GM04504 (cell line): ENCODE measurements around the gene RTN4.
"Not testable (repeated sequence)": the region's sequence is repeated elsewhere in the genome, so short reads cannot be mapped to it uniquely, and the experiment has no call there.

Source experiments
- DNase-seq: peaks from one replicate; pipeline ENCODE4 v3.0.0-alpha.2; 2012; ENCODE audit warnings: low read depth

Gene RTN4, protein sequence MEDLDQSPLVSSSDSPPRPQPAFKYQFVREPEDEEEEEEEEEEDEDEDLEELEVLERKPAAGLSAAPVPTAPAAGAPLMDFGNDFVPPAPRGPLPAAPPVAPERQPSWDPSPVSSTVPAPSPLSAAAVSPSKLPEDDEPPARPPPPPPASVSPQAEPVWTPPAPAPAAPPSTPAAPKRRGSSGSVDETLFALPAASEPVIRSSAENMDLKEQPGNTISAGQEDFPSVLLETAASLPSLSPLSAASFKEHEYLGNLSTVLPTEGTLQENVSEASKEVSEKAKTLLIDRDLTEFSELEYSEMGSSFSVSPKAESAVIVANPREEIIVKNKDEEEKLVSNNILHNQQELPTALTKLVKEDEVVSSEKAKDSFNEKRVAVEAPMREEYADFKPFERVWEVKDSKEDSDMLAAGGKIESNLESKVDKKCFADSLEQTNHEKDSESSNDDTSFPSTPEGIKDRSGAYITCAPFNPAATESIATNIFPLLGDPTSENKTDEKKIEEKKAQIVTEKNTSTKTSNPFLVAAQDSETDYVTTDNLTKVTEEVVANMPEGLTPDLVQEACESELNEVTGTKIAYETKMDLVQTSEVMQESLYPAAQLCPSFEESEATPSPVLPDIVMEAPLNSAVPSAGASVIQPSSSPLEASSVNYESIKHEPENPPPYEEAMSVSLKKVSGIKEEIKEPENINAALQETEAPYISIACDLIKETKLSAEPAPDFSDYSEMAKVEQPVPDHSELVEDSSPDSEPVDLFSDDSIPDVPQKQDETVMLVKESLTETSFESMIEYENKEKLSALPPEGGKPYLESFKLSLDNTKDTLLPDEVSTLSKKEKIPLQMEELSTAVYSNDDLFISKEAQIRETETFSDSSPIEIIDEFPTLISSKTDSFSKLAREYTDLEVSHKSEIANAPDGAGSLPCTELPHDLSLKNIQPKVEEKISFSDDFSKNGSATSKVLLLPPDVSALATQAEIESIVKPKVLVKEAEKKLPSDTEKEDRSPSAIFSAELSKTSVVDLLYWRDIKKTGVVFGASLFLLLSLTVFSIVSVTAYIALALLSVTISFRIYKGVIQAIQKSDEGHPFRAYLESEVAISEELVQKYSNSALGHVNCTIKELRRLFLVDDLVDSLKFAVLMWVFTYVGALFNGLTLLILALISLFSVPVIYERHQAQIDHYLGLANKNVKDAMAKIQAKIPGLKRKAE

DNA sequence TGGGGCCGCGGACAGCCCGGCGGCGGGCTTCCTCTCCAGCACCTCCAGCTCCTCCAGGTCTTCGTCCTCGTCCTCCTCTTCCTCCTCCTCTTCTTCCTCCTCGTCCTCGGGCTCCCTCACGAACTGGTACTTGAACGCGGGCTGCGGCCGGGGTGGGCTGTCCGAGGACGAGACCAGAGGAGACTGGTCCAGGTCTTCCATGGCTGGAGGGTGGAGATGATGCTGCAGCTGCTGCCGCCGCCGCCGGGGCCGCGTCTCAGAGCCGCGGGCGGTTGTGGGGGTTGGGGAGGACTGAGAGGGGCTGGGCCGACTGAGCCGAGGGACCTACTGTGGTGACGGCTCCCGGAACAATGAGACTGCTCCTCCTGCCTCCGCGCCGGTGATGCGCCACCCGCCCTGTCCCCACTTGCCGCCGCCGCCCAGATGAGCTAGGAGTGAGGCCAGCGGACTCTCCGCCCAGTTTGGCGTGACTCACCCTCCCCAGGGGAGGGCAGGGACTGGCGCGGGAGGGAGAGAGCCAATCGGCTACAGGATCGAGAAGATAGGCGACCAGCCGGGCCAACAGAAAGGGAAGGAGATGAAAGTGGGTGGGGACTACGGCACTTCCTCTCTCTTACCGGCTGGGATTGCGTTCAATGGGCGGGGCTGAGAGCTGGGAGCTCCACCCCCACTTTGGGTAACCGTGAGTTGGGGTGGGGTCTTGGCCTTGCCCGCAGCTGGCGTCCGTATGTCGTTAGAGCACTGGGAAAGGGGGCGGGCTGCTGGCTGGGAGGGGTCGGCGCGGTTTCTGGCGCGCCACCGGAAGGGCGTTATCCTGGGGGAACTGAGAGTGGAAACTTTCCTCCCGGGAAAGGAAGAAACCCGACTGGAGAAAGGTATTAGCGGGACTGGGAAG lies at the start of gene RTN4:
Gene RTN4, minus strand, starts transcription at position 352 of the 895 bp plus-strand sequence. Its CDS starts 151 bp downstream, at position 201.
- DNase-seq, result peak; percentile 99

GRCh38 chr2:55099493-55099877 lies 49.2 kb upstream of the RTN4 start:
- no peak for DNase-seq

DNA sequence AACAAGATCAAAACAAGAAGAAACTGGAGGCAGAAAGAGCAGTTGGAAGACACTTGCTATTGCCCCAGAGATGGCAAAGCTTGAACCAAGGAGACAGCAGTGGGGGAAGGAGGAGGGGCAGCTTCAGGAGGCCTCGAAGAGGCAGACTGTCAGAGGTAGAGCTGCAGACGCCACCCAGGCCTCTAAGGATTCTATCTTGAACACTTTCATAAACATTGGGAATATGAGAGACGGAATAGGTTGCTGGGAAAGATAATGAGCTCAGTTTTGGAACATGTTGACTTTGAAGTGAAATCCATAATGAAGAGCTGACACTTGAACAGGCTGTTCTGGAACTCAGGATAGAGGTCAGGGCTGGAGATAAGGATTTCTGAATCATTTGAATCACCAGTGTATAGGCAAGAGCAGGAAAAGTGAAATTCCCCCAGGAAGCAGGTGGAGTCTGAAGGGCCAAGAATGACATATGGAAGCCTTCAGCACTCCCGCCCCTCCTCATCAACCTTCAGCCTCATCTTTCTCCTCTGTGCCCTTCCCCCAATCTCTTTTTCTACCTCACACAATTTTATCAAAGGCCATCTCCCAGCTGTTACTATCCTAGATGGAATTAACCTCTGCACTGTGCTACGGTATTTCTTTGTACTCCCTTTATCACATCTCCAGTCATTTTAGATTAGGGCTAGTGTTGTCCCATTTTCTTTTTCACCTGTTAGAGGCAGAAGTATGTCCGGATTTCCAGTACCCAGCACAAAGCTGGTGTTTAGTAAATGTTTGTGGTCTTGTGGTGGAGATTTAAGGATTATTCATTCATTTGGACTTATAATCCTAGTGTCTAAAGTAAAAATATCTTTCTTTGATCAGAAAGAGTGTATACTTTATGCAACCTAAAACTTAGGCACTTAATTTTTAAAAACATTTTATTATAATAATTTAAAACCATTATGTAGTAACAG lies 47.5 kb upstream of the RTN4 start:
- no peak for DNase-seq

DNA sequence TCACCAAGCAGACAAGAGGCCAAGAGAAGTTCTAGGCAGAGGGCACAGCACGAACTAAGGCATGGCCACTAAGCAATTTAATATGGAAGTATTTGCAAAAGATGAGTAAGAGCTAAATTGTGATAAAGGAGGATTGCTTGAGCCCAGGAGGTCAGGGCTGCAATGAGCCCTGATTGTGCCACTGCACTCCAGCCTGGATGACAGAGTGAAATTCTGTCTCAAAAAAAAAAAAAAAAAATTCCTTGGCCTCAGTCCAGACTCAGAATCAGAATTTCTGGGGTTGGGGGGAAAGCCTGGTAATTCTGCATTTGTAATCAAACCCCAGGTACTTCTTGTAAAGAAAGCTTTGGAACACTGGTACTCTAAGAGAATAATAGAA lies 46.8 kb upstream of the RTN4 start:
- DNase-seq, result no peak

DNA sequence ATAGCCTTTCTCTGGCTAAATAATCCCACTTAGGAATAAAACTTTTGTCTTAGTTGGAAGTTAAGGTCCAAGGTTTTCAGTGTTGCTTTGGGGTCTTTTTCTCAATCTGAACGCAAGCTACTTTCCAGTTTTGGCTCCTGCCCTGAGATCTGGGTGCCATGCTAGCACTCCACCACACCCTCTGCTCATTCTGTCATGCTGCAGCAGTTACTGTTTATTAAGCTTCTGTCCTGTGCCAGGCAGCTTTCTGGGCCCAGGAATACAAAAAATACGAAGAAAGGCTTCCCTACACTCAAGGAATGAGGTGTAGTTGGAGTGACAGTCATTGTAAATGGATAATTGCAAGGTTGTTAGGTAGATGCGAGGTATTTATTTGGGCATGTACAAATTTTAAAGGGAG lies 46.3 kb upstream of the RTN4 start:
- no peak for DNase-seq

DNA sequence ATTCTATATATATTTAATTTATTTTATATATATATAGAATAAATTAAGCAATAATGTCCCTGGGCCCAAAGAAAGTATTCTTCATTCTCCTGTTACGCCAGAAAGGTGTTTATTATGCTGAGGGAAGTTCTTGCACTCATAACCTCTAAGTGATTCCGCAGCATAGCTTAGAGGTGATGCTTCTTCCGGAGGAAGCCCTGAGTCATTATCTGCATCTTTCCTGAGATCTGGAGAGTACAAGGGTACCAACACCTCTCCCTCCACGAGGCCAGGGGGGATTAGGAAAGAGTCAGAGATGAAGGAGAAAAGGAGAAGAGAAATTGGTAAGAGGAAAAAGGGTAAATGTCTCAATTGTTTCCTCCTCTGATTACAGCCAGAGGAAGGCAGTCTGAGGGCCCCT lies 43.1 kb upstream of the RTN4 start:
- DNase-seq, result no peak

DNA sequence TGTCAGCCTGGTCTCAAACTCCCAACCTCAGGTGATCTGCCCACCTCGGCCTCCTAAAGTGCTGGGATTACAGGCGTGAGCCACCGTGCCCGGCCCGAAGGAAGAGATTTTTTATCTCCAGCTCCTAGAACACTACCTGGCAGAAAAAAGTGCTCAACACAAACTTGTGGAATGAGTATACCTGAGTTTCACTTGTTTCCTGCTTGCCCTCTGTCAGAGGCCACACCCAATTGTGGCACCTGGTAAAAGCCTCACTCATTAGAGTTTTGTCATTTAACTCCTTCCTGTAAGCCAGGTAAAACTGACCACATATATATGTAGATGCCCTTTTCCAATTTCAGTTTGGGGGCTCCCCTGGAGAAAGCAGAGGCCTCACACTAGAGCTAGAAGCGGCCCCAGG lies 42.2 kb upstream of the RTN4 start:
- no peak for DNase-seq

- DNase-seq, result not testable (repeated sequence)
Measured at GRCh38 chr2:55091681-55092080, 41.4 kb upstream of the RTN4 start.

- no peak for DNase-seq
Measured at GRCh38 chr2:55090702-55091101, 40.5 kb upstream of the RTN4 start.

DNA sequence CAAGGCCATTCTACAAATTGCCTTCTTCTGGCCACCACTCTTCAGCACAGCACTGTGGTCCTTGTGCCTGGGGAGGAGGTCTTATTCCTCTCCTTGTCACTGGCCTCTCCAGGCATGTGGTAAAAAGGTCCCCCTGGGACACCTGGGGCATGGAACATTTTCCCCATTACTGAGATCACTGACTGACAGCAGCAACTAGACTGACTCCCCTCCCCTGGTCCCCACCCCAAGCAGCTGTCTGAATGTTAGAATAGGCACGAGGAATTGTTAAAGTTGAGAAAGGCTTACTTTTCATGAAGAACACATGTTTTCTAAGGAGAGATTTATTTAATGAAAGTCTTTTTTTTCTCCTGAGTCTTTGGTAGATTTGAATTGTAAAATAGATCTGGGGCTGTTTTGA lies 39.5 kb upstream of the RTN4 start:
- no peak for DNase-seq

- DNase-seq, result no peak
Measured at GRCh38 chr2:55088400-55088799, 38.1 kb upstream of the RTN4 start.

DNA sequence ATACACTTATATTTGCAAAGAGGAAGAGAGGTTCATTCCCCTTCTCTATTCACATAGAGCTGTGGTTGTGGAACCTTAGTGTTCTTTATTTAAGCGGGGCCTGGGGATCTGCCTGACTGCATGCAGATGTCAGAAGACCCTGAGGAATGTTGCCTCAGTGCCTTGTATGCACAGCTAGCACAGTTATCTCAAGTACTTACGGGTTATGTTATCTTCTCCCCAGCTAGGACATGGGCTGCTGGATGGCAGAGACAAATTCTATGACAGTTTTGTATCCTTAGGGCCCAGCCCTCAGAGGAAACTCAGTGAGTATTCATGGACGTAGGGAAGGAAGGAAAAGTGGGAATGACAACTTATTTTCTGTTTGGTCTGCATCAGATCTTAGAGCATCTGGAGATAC lies 37.7 kb upstream of the RTN4 start:
- DNase-seq, result no peak

GRCh38 chr2:55087501-55087900 lies 37.2 kb upstream of the RTN4 start:
- DNase-seq, result no peak

DNA sequence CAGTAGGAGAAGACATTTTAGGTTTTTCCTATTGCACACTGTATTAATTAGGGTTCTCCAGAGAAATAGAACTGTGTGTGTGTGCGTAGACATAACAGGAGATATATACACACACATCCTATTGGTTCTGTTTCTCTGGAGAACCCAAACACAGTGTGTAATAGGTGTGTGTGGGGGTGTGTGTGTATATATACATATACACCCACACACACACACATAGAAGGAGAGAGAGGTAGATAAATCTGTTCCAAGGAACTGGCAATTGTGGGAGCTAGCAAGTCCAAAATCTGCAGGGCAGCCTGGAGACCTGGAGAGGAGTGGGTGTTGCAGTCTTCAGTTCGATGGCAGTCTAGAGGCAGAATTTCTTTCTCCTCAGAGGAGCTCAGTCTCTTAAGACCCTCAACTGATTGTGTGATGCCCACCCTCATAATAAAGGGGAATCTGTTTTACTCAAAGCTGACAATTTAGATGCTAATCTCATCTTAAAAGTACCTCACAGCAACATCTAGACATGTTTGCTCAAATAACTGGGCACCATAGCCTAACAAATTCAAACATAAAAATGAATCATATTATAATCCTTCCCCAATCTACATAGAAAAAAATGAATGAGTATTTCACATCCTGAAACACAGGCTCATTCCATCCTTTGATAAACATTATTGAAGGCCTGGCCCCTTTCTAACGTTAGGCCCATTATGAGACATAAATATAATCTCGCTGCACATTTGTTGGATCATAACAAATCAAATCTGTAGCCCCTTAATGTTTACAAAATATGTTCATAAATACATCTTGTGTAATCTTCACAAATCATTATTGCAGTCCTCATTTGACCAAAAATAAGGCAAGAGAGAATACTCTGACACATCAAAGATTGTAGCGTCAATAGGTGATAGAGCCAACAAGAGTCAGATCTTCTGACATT lies 35.1 kb upstream of the RTN4 start:
- DNase-seq, result no peak

- no peak for DNase-seq
Measured at GRCh38 chr2:55084641-55085040, 34.4 kb upstream of the RTN4 start.

- DNase-seq, result no peak
Measured at GRCh38 chr2:55080204-55080738, 30.0 kb upstream of the RTN4 start.

DNA sequence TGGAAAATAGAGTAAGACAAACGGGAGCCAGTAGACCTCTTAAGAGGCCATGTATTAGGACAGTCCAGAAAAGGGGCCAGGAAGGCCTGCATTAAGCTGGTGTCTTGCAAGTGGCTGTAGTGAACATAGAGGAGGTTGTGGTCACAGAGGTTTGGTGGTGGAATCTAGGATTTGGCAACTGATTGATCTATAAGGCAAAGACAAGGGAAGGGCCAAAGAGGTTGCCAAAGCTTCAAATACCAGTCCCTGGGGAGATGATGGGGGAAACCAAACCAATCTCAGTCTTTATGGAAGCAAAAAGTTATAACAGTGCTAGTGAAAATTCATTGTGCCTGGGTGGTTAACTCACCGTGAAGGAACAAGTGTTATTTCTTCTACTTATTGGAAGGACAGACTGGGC lies 28.7 kb upstream of the RTN4 start:
- no peak for DNase-seq

DNA sequence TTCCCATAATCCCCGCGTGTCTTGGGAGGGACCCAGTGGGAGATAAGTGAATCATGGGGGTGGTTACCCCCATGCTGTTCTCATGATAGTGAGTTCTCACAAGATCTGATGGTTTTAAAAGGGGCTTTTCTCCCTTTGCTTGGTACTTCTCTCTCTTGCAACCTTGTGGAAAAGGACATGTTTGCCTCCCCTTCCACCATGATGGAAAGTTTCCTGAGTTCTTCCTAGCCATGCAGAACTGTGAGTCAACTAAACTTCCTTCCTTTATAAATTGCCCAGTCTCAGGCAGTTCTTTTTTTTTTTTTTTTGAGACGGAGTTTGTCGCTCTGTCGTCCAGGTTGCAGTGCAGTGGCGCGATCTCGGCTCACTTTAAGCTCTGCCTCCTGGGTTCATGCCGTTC lies 26.5 kb upstream of the RTN4 start:
- DNase-seq, result no peak

DNA sequence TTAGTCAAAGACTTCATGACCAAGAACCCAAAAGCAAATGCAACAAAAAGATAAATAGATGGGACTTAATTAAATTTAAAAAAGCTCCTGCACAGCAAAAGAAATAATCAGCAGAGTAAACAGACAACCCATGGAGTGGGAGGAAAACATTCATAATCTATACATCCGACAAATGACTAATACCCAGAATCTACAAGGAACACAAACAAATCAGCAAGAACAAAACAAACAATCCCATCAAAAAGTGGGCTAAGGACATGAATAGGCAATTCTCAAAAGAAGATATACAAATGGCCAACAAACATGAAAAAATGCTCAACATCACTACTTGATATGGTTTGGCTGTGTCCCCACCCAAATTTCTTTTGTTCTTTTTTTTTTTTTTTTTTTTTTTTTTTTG lies 25.8 kb upstream of the RTN4 start:
- not testable (repeated sequence) for DNase-seq
